Umbilical cord (tissue), 2 donors: ENCODE measurements around the gene KRTAP4-11. TPM values are rescaled to one million over a fixed set of nuclear protein-coding genes. Genes with fewer than 3 reads are reported as not detected.
"Not testable (repeated sequence)": the region's sequence is repeated elsewhere in the genome, so short reads cannot be mapped to it uniquely, and the experiment has no call there.

ENCODE experiments used
- DNase-seq: peaks from one replicate; pipeline ENCODE4 v3.0.0-alpha.2; 2015; ENCODE audit warnings: low spot score
- total RNA-seq: library from RNA; depleted of rRNA; stranded (reverse); fragments of >200 nt; gene quantifications from one replicate; pipeline ENCODE4 v1.2.3, GENCODE V29; 2014; ENCODE audit warnings: low replicate concordance; ENCODE audit not compliant: insufficient read depth

Gene KRTAP4-11
- 3.4 TPM for total RNA-seq

GRCh38 chr17:41117846-41118386 is at the start of gene KRTAP4-11:
Gene KRTAP4-11, minus strand, starts transcription at chr17:41118373. Its CDS starts 58 bp downstream, at chr17:41118315.
- DNase-seq: not testable (repeated sequence)

- no peak for DNase-seq
Measured at GRCh38 chr17:41167561-41167960, 49.4 kb upstream of the KRTAP4-11 start.

GRCh38 chr17:41163828-41164227 is 45.7 kb upstream of the KRTAP4-11 start:
- no peak for DNase-seq

GRCh38 chr17:41160648-41161047 is 42.5 kb upstream of the KRTAP4-11 start, which contains the start of gene KRTAP4-4:
Gene KRTAP4-4, minus strand, starts transcription at chr17:41160748. Its CDS starts 57 bp downstream, at chr17:41160691.
- no peak for DNase-seq

- not testable (repeated sequence) for DNase-seq
Measured at GRCh38 chr17:41160190-41160589, 42.0 kb upstream of the KRTAP4-11 start.

GRCh38 chr17:41153856-41154255 is 35.7 kb upstream of the KRTAP4-11 start:
- peak; percentile 38 for DNase-seq

- no peak for DNase-seq
Measured at GRCh38 chr17:41151525-41151924, 33.4 kb upstream of the KRTAP4-11 start.

- no peak for DNase-seq
Measured at GRCh38 chr17:41150026-41150425, 31.9 kb upstream of the KRTAP4-11 start.

- no peak for DNase-seq
Measured at GRCh38 chr17:41149652-41149985, 31.4 kb upstream of the KRTAP4-11 start, which contains the start of gene KRTAP4-5. Gene KRTAP4-5, minus strand, starts transcription at chr17:41149825. Its CDS starts 58 bp downstream, at chr17:41149767.

GRCh38 chr17:41148971-41149651 is 30.9 kb upstream of the KRTAP4-11 start:
- not testable (repeated sequence) for DNase-seq

- DNase-seq: no peak
Measured at GRCh38 chr17:41147531-41148204, 29.5 kb upstream of the KRTAP4-11 start.

GRCh38 chr17:41145261-41145660 is 27.1 kb upstream of the KRTAP4-11 start:
- no peak for DNase-seq

- DNase-seq: no peak
Measured at GRCh38 chr17:41144846-41145245, 26.7 kb upstream of the KRTAP4-11 start.

GRCh38 chr17:41141361-41141760 is 23.2 kb upstream of the KRTAP4-11 start:
- no peak for DNase-seq

GRCh38 chr17:41140360-41141131 is 22.4 kb upstream of the KRTAP4-11 start, which contains the start of gene KRTAP4-6:
Gene KRTAP4-6, minus strand, starts transcription at chr17:41140544. Its CDS starts 57 bp downstream, at chr17:41140487.
- DNase-seq: no peak

- DNase-seq: not testable (repeated sequence)
Measured at GRCh38 chr17:41139865-41140264, 21.7 kb upstream of the KRTAP4-11 start.

GRCh38 chr17:41133880-41134735 is 15.9 kb upstream of the KRTAP4-11 start:
- no peak for DNase-seq

GRCh38 chr17:41131979-41132378 is 13.8 kb upstream of the KRTAP4-11 start:
- DNase-seq: no peak

- DNase-seq: no peak
Measured at GRCh38 chr17:41127371-41127770, 9.2 kb upstream of the KRTAP4-11 start.

GRCh38 chr17:41126412-41126811 is 8.2 kb upstream of the KRTAP4-11 start:
- no peak for DNase-seq

- no peak for DNase-seq
Measured at GRCh38 chr17:41125064-41125463, 6.9 kb upstream of the KRTAP4-11 start.
